NCI-H146 treated with DMSO at 0.1 percent for 48 hours (cell line): ENCODE measurements around the gene CRKL.
"Not testable (repeated sequence)": the region's sequence is repeated elsewhere in the genome, so short reads cannot be mapped to it uniquely, and the experiment has no call there.

Experiments used
- DNase-seq: peaks from one replicate; lab custom pipeline; 2025; ENCODE audit not compliant: unreplicated experiment; lab: John Stamatoyannopoulos, UW

The CRKL gene

DNA sequence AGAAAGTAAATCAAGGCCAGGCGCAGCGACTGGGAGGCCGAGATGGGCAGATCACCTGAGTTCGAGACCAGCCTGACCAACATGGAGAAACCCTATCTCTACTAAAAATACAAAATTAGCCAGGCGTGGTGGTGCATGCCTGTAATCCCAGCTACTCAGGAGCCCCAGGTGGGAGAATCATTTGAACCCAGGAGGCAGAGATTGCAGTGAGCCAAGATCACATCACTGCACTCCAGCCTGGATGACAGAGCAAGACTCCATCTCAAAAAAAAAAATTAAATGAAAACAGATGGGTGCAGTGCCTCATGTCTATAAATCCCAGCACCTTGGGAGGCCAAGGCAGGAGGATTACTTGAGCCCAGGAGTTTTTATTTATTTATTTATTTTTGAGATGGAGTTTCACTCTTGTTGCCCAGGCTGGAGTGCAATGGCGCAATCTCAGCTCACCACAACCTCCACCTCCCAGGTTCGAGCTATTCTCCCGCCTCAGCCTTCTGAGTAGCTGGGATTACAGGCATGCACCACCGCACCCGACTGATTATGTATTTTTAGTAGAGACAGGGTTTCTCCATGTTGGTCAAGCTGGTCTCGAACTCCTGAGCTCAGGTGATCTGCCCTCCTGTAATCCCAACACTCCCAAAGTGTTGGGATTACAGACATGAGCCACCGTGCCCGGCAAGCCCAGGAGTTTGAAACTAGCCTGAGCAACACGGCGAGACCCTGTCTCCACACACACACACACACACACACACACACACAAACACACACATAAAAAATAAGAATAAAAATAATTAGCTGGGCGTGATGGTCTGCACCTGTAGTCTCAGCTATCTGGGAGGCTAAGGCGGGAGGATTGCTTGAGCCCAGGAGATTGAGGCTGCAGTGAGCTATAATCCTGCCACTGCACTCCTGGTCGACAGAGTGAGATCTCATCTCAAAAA is 15.8 kb upstream of the CRKL start:
- DNase-seq, result not testable (repeated sequence)

GRCh38 chr22:20903093-20903492 is 14.1 kb upstream of the CRKL start:
- no peak for DNase-seq

DNA sequence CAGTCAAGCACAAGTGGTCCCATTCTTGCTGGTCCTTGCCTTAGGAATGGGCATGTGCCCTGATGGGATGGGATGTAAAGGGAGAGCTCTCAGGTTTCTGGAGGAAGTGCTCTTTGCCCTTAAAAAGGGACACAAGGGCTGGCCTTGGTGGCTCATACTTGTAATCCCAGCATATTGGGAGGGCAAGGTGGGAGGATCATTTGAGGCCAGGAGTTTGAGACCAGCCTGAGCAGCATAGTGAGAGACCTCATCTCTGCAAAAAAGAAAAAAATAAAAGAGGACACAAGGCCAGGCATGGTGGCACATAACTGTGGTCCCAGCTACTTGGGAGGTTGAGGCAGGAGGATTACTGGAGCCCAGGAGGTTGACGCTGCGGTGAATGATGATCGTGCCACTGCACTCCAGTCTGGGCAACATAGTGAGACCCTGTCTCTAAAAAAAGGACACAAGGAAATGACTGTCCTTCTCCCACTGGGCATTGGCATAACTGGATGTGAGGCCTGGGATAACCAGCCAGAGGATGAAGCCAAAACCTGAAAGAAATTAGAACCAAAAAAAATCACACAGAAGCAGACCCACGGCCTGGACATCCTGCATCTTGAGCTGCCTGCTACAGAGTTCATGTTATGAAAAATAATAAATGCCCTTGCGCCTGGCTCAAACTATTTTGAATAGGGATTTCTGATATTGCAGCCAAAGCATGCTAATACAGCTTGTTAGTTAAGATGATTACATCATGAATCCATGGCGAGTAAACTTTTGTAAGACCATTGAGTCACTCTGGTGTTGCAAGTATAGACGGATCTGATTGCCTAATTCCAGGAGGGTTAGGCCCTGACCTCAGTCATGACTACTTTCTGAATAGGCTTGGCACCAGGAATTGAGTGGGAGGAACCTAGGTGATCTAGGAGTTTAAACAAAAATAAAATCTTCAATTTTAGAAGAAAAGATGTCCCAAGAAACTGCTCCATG is 12.9 kb upstream of the CRKL start:
- no peak for DNase-seq

- DNase-seq, result no peak
These were observed 12.2 kb upstream of the CRKL start for GRCh38 chr22:20904980-20905355.

GRCh38 chr22:20905415-20906386 is 11.5 kb upstream of the CRKL start:
- no peak for DNase-seq

DNA sequence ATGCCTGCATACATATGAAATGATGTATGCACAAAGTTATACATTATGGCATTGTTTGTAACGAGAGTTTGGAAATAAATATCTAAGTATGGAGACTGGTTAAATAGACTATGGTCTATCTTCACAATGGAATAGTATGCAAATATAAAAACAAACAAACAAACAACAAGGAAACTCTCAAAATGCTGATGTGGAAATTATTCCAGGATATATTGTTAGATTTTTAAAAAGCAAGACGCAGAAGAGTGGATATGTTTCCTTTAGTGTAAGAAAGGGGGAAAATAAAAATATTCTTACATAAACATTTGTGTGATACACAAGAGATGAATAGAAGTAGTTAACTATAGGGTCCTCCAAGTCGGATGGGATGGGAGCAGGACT is 10.8 kb upstream of the CRKL start:
- DNase-seq, result no peak

DNA sequence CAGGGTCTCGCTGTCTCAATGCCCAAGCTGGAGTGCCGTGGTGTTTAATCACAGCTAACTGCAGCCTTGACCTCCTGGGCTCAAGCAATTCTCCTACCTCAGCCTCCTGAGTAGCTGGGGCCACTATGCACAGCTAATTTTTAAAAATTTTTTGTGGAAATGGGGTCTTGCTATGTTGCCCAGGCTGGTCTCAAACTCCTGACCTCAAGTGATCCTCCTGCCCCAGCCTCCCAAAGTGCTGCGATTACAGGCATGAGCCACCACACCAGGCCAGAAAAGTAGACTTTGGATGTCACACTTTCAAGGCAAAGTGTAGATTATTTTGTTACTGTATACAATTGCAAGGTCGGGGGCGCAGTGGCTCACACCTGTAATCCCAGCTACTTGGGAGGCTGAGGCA is 8.5 kb upstream of the CRKL start:
- DNase-seq, result not testable (repeated sequence)

- DNase-seq, result no peak
These were observed 7.5 kb upstream of the CRKL start for GRCh38 chr22:20909543-20910303.

DNA sequence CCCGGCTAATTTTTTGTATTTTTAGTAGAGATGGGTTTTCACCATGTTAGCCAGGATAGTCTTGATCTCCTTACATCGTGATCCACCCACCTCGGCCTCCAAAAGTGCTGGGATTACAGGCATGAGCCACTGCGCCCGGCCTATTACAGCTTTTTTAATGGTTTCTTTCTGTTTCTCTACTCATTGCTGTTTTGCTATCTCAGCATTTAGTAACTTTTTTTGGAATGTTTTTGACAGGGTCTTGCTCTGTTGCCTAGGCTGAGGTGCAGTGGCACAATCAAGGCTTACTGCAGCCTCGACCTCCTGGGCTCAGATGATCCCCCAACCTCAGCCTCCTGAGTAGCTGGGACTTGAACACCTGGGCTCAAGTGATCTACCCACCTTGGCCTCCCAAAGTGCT is 4.7 kb upstream of the CRKL start:
- no peak for DNase-seq

DNA sequence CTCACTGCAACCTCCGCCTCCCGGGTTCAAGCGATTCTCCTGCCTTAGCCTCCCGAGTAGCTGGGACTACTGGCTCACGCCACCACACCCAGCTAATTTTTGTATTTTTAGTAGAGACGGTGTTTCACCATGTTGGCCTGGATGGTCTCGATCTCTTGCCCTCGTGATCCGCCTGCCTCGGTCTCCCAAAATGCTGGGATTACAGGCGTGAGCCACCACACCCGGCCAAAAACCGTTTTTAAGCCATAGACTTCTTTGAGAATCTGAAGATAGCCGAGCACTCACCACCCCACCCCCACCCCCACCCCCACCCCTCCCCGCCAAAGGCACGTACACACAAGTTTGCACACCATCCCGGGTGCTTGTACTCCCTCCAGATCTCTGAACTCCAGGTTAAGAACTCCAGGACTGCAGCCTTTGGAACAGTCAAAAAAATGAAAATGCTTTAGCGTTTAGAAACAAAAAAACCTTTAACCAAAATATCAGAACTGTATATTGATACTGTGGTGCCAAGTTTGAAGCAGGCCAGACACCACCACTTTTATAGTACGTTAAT is 1.5 kb downstream of the CRKL start:
- DNase-seq, result no peak

GRCh38 chr22:20919718-20920117 is 2.5 kb downstream of the CRKL start:
- DNase-seq, result no peak

DNA sequence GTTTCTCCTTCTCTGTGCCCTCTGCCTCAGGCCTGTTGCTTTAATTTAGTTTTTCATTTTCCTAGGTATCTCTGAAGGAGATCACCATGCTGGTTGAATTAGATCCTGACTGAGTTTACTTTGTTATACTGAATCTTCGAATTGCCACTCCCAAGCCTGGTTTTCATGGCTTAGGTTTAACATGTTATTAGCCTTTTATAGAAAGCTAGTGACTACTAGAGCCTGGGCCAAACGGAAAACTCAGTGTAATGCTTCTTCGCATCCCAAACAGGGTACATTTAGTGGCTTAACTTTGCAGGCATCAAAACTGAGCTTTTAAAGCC is 3.6 kb downstream of the CRKL start:
- DNase-seq, result no peak

DNA sequence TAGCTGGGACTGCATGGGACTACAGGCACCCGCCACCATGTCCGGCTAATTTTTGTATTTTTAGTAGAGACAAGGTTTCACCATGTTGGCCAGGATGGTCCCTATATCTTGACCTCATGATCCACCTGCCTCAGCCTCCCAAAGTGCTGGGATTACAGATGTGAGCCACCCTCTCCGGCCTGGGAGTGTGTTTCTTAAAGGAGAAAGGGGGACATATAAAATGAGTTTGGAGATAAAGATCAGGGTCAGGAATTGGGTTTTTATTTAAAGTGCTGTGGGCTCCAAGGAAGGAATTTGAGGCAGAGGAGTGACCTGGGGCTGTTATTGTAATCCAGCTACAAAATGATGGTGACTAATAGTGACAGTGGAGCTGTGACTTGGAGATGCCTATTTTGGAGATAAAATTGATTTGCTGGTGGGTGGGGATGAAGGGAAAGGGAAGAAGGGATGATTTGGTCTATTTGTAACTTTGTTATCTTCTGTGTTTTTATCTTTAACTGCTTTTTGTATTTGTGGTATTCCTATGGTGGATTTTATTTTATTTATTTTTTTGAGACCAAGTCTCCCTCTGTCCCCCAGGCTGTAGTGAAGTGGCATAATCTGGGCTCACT is 5.0 kb downstream of the CRKL start:
- no peak for DNase-seq

GRCh38 chr22:20926243-20926642 is 9.0 kb downstream of the CRKL start:
- DNase-seq, result no peak

GRCh38 chr22:20927940-20928572 is 10.8 kb downstream of the CRKL start:
- DNase-seq, result no peak

- DNase-seq, result no peak
These were observed 11.4 kb downstream of the CRKL start for GRCh38 chr22:20928573-20928967.

- DNase-seq, result no peak
These were observed 12.8 kb downstream of the CRKL start for GRCh38 chr22:20930004-20930403.

- not testable (repeated sequence) for DNase-seq
These were observed 13.2 kb downstream of the CRKL start for GRCh38 chr22:20930435-20930834.

- DNase-seq, result no peak
These were observed 14.0 kb downstream of the CRKL start for GRCh38 chr22:20931126-20931654.
